Osteoblast (primary cell): ENCODE measurements around the gene HIVEP2. TPM values are rescaled to one million over a fixed set of nuclear protein-coding genes. Genes with fewer than 3 reads are reported as not detected.

Experiments used
- DNase-seq: peaks from one replicate; pipeline ENCODE4 v3.0.0; 2011; ENCODE audit warnings: low spot score, mixed read lengths; ENCODE audit not compliant: insufficient read length; ENCODE audit errors: missing footprints
- H2AFZ ChIP-seq: 2 replicates; pipeline ENCODE4 v1.6.0; 2011; ENCODE audit warnings: mild to moderate bottlenecking, low read length
- H3K27ac ChIP-seq: 2 replicates; pipeline ENCODE4 v1.5.1; 2011; ENCODE audit warnings: mild to moderate bottlenecking, low read depth, low read length, moderate library complexity
- H3K27me3 ChIP-seq: 2 replicates; pipeline ENCODE4 v1.6.0; 2012; ENCODE audit warnings: mild to moderate bottlenecking, control low read depth, inconsistent platforms, low read length, moderate library complexity; ENCODE audit not compliant: insufficient read depth
- H3K36me3 ChIP-seq: 2 replicates; pipeline ENCODE4 v1.5.1; 2011; ENCODE audit warnings: mild to moderate bottlenecking, low read length, control low read depth, moderate library complexity; ENCODE audit not compliant: insufficient read depth
- H3K4me1 ChIP-seq: 2 replicates; pipeline ENCODE4 v1.5.1; 2011; ENCODE audit warnings: mild to moderate bottlenecking, low read length, control low read depth, moderate library complexity; ENCODE audit not compliant: insufficient read depth
- H3K4me2 ChIP-seq: 2 replicates; pipeline ENCODE4 v1.6.0; 2011; ENCODE audit warnings: mild to moderate bottlenecking, low read length; ENCODE audit not compliant: insufficient read depth
- H3K4me3 ChIP-seq: fragments of 200-600 bp; sonication (generic); 3 replicates; pipeline ENCODE4 v1.5.1; 2012; ENCODE audit warnings: mild to moderate bottlenecking, low read length, inconsistent platforms; ENCODE audit not compliant: insufficient read depth
- H3K79me2 ChIP-seq: 2 replicates; pipeline ENCODE4 v1.6.0; 2012; ENCODE audit warnings: mild to moderate bottlenecking, low read length, control low read depth, inconsistent platforms; ENCODE audit not compliant: insufficient read depth
- H3K9me3 ChIP-seq: 2 replicates; pipeline ENCODE4 v1.5.1; 2011; ENCODE audit warnings: low read depth, low read length, control low read depth
- H4K20me1 ChIP-seq: 2 replicates; pipeline ENCODE4 v1.6.0; 2012; ENCODE audit warnings: mild to moderate bottlenecking, low read length, control low read depth; ENCODE audit not compliant: insufficient read depth
- total RNA-seq: library from RNA; depleted of rRNA; stranded (reverse); fragments of >200 nt; gene quantifications from 2 replicates; pipeline ENCODE4 v1.2.3, GENCODE V29; 2012
- TF ChIP-seq, protein P1 (sequence below): IDR thresholded peaks from 2 replicates; pipeline ENCODE4 v1.5.1; 2011; ENCODE audit warnings: mild to moderate bottlenecking, low read depth, low read length, moderate library complexity; ENCODE audit errors: extremely low read depth

Gene HIVEP2
- total RNA-seq, 1 donor: 30.4 TPM

DNA sequence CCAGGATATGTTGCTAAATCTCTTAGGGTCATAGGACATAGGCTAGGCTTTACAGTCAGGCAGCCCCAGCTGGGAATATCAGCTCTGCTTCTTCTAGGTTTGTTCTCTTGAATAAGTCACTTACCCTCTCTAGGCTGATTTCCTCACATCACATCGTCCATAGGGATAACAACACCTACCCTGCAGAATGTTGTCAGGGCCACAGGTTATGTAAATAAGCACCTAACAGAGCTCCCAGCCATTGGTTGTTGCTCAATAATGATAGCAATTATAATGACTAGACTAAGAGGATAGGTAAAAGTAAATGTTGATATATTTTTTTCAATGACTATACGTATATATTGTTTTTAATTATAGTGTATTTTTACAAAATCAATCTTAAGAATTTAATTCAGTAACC is 135.0 kb downstream of the HIVEP2 start:
- Histone ChIP-seq H3K4me2 (no peak overlapping the region), H3K27ac (no peak overlapping the region), H3K27me3 (no peaks in the 10 kb centered on the region), H3K36me3 (no peaks in the 10 kb centered on the region), H3K4me3 (no peak overlapping the region), H4K20me1 (no peaks in the 10 kb centered on the region), H3K4me1 (no peaks in the 10 kb centered on the region), H3K9me3 (no peaks in the 10 kb centered on the region), H3K79me2 (peaks cover 39% of the 10 kb centered on the region), H2AFZ (no peak overlapping the region)
- TF ChIP-seq, protein P1, sequence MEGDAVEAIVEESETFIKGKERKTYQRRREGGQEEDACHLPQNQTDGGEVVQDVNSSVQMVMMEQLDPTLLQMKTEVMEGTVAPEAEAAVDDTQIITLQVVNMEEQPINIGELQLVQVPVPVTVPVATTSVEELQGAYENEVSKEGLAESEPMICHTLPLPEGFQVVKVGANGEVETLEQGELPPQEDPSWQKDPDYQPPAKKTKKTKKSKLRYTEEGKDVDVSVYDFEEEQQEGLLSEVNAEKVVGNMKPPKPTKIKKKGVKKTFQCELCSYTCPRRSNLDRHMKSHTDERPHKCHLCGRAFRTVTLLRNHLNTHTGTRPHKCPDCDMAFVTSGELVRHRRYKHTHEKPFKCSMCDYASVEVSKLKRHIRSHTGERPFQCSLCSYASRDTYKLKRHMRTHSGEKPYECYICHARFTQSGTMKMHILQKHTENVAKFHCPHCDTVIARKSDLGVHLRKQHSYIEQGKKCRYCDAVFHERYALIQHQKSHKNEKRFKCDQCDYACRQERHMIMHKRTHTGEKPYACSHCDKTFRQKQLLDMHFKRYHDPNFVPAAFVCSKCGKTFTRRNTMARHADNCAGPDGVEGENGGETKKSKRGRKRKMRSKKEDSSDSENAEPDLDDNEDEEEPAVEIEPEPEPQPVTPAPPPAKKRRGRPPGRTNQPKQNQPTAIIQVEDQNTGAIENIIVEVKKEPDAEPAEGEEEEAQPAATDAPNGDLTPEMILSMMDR: no peak
- DNase-seq: no peak

GRCh38 chr6:142808405-142809061 is 136.4 kb downstream of the HIVEP2 start:
- Histone ChIP-seq H3K4me2 (no peak overlapping the region), H3K9me3 (no peaks in the 10 kb centered on the region), H3K27me3 (no peaks in the 10 kb centered on the region), H2AFZ (no peak overlapping the region), H3K4me1 (no peaks in the 10 kb centered on the region), H4K20me1 (no peaks in the 10 kb centered on the region), H3K36me3 (no peaks in the 10 kb centered on the region), H3K27ac (no peak overlapping the region), H3K79me2 (peaks cover 43% of the 10 kb centered on the region), H3K4me3 (no peak overlapping the region)
- TF ChIP-seq, protein P1: no peak
- no peak for DNase-seq

GRCh38 chr6:142805042-142805441 is 139.9 kb downstream of the HIVEP2 start:
- Histone ChIP-seq H2AFZ (no peak overlapping the region), H3K9me3 (no peaks in the 10 kb centered on the region), H3K27me3 (no peaks in the 10 kb centered on the region), H3K4me2 (no peak overlapping the region), H3K36me3 (no peaks in the 10 kb centered on the region), H3K27ac (no peak overlapping the region), H3K4me1 (peaks cover 22% of the 10 kb centered on the region), H3K4me3 (no peak overlapping the region), H3K79me2 (peaks cover 48% of the 10 kb centered on the region), H4K20me1 (no peaks in the 10 kb centered on the region)
- no peak for DNase-seq
- TF ChIP-seq, protein P1: no peak

DNA sequence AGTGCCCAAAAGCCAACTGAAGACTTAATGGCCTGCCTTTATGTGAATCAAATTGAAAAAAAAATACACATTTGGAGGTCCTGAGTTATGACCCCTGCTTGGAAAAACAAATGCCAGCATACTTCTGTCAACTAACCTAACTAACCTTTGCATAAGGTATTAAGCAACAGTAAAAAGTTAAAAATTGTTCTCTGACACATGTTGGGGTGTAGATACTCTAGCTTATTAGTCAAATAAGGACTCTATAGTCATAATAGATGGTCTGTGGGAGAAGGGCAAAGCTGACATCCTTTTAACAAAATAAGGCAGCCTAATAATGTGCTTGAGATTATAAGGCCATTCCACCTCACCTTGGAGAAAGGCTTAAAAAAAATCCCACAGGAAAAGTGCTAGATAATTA is 140.5 kb downstream of the HIVEP2 start:
- H3K27me3 ChIP-seq: no peaks in the 10 kb centered on the region
- H3K27ac ChIP-seq: no peak overlapping the region
- DNase-seq: no peak
- H2AFZ ChIP-seq: no peak overlapping the region
- no peak overlapping the region for H3K4me2 ChIP-seq
- TF ChIP-seq, protein P1: no peak
- no peaks in the 10 kb centered on the region for H3K9me3 ChIP-seq
- no peaks in the 10 kb centered on the region for H3K36me3 ChIP-seq
- H3K79me2 ChIP-seq: peaks cover 53% of the 10 kb centered on the region
- no peak overlapping the region for H3K4me3 ChIP-seq
- no peaks in the 10 kb centered on the region for H4K20me1 ChIP-seq
- peaks cover 27% of the 10 kb centered on the region for H3K4me1 ChIP-seq
